ENCODE measurements around the gene NCAM1.

NCAM1 gene

DNA sequence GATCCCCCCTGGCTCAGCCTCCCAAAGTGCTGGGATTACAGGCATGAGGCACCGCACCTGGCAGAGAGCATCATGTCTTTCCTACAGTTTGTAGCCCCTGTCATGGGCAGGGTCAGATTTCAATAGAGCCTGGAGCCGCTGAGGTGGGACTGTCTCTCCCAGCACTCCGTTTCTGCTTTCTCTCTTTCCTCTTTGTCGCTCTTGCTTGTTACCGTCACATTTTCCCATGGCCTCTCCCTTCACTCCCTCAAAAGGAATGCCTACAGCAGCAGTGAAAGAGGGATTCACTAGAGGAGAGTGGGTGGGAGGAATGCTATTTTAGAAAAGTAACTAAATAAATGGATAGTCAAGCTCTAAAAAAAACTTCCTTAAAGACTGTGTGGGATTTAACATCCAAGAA lies 216.5 kb downstream of the NCAM1 start:
- H3K27ac ChIP-seq, result no peak overlapping the region
- TF ChIP-seq CTCF (conservative IDR thresholded peaks at IDR 0.05), result no peak
- no peak for TF ChIP-seq ZFX (IDR thresholded peaks at IDR 0.05)

- no peak overlapping the region for H3K27ac ChIP-seq
- TF ChIP-seq ZFX (IDR thresholded peaks at IDR 0.05) (no peak), CTCF (conservative IDR thresholded peaks at IDR 0.05) (no peak)
These were observed 217.3 kb downstream of the NCAM1 start for GRCh38 chr11:113178381-113179070.

DNA sequence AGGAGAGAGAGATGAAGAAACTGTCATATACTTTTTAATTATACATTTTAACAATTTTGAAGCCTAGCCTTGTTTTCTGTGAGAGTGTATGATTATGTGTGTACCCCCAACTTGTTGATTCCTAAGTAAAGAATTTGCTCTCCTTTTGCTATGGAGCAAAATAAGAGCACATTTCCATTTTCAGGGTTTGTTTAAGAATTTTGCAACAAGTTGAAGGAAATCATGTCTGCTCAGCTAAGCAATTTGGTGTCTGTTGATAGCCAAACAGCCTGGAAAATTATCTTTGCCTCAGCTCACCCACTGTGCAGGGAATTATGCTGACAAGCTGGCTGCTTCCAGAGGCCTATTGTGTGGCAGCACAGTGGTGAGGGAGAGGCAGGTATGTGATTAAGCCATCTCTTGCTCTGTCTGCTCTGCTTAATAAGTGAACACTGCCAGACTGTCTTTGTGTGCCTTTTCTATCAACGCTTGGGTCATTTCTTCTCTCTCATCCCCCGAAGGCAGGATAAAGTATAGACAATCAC lies 218.0 kb downstream of the NCAM1 start:
- TF ChIP-seq CTCF (conservative IDR thresholded peaks at IDR 0.05) (no peak), ZFX (IDR thresholded peaks at IDR 0.05) (no peak)
- no peak overlapping the region for H3K27ac ChIP-seq

- TF ChIP-seq CTCF (conservative IDR thresholded peaks at IDR 0.05) (no peak), ZFX (IDR thresholded peaks at IDR 0.05) (no peak)
- no peak overlapping the region for H3K27ac ChIP-seq
These were observed 219.9 kb downstream of the NCAM1 start for GRCh38 chr11:113181094-113181493.

DNA sequence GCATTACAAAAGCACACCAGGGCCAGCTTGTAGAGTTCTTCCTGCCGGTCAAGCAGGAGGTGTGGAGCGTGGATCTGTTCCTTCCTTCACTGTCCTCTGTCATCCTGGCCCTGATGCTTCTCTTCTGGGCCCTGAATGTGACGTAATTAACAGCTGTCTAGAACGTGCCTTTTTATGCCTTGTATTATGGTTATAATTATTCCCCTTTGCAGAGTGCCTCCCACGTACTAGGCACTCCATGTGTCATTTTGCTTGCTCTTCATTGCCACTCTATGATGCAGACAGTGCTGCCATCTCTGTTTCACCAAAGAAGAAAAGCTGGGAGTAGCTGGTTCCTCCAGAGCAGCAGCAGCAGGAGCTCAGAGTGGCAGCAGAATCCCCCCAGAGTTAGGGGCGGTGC lies 221.1 kb downstream of the NCAM1 start:
- TF ChIP-seq ZFX (IDR thresholded peaks at IDR 0.05) (no peak), CTCF (conservative IDR thresholded peaks at IDR 0.05) (no peak)
- no peak overlapping the region for H3K27ac ChIP-seq

- no peak overlapping the region for H3K27ac ChIP-seq
- TF ChIP-seq ZFX (IDR thresholded peaks at IDR 0.05) (no peak), CTCF (conservative IDR thresholded peaks at IDR 0.05) (no peak)
These were observed 223.3 kb downstream of the NCAM1 start for GRCh38 chr11:113184498-113184897.

GRCh38 chr11:113188371-113188834 lies 227.2 kb downstream of the NCAM1 start:
- H3K27ac ChIP-seq, result no peak overlapping the region
- TF ChIP-seq CTCF (conservative IDR thresholded peaks at IDR 0.05) (no peak), ZFX (IDR thresholded peaks at IDR 0.05) (no peak)
